ENCODE results near the gene STXBP2. TPM values are rescaled to one million over a fixed set of nuclear protein-coding genes. Genes with fewer than 3 reads are reported as not detected.

STXBP2 gene
- total RNA-seq, 1 donor = 9.9 TPM

- no peak for TF ChIP-seq CTCF (IDR thresholded peaks at IDR 0.05; ENCODE audit: insufficient read depth, low read depth, low read length)
- no peak for DNase-seq (ENCODE audit: low read depth)
- no peak overlapping the region for H3K4me3 ChIP-seq (ENCODE audit: low read depth, low read length)
Observed at GRCh38 chr19:7687177-7687576, 50.3 kb downstream of the STXBP2 start.

DNA sequence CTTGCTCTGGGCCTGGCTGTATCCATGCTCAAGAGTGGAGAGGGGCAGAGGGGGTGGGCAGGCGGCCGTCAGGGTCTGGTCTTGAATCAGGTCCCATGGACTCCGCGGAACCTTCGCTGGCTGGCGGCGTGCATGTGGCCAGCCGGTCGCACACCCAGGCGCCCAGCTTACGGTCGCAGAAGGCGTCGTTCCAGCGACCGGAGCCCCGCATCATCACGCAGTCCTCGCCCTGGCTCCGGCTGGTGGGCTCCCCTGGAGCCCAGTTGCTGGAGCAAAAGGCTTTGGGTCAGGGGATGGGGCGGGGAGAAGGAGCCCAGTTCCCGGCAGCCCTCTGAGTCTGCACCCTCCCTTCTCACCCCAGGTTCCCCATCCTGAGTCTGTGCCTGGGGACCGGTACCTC is 52.3 kb downstream of the STXBP2 start:
- no peak for TF ChIP-seq CTCF (IDR thresholded peaks at IDR 0.05; ENCODE audit: insufficient read depth, low read depth, low read length)
- DNase-seq (ENCODE audit: low read depth) = no peak
- H3K4me3 ChIP-seq (ENCODE audit: low read depth, low read length) = no peak overlapping the region

DNA sequence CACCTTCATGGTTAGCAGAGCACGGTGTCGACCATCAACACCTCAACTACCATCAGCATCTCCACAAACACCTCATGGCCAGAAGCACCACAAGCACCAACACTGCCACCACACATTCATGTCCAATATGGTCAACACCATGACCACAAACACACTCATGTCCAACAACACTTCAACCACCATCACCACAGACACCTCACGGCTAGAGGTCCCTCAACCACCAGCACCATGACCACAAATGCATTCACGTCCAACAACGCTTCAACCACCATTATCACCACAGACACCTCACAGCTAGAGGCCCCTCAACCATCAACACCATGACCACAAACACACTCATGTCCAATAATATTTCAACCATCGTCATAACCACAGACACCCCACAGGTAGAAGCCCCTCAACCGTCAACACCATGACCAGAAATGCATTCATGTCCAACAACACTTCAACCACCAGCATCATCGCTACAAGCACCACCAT is 53.9 kb downstream of the STXBP2 start:
- TF ChIP-seq CTCF (IDR thresholded peaks at IDR 0.05; ENCODE audit: insufficient read depth, low read depth, low read length) = no peak
- no peak overlapping the region for H3K4me3 ChIP-seq (ENCODE audit: low read depth, low read length)
- no peak for DNase-seq (ENCODE audit: low read depth)

DNA sequence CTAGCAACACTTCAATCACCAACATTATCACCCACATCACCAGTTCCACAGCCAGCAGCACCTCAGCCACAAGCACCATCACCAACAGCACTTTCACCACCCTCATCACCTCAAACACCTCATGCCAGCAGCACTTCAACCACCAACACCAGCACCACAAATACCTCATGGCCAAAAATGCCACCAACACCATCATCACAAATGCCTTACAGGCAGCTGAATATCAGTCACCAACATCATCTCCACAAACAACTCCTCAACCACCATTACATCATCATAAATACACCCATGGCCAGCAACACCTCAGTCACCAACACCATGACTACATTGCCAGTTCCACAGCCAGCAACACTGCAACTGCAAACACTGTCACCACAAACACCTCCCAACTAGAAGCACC is 54.6 kb downstream of the STXBP2 start:
- H3K4me3 ChIP-seq (ENCODE audit: low read depth, low read length) = no peak overlapping the region
- no peak for DNase-seq (ENCODE audit: low read depth)
- no peak for TF ChIP-seq CTCF (IDR thresholded peaks at IDR 0.05; ENCODE audit: insufficient read depth, low read depth, low read length)

DNA sequence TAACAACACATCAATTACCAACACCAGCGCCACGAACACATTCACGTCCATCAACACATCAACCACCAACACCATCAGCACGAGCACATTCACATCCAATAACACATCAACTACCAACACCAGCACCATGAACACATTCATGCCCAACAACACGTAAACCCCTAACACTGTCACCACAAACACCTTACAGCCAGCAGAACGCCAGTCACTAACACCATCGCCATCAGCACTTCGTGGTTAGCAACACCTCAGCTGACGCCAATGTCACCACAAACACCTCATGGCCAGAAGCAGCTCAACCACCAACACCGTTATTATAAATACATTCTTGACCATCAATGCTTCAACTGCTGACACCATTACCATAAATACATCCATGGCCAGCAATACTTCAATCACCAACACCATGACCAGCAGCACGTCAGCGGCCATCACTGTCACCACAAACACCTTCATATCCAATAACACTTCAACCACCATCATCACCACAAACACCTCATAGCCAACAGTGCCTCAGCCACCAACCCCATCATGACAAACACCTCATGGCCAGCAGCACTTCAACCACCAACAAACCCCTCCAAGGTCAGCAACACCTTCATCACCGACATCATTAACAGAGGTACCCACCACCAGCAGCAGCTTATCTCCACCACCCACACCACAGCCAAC is 55.6 kb downstream of the STXBP2 start:
- no peak for TF ChIP-seq CTCF (IDR thresholded peaks at IDR 0.05; ENCODE audit: insufficient read depth, low read depth, low read length)
- H3K4me3 ChIP-seq (ENCODE audit: low read depth, low read length) = no peak overlapping the region
- DNase-seq (ENCODE audit: low read depth) = no peak

DNA sequence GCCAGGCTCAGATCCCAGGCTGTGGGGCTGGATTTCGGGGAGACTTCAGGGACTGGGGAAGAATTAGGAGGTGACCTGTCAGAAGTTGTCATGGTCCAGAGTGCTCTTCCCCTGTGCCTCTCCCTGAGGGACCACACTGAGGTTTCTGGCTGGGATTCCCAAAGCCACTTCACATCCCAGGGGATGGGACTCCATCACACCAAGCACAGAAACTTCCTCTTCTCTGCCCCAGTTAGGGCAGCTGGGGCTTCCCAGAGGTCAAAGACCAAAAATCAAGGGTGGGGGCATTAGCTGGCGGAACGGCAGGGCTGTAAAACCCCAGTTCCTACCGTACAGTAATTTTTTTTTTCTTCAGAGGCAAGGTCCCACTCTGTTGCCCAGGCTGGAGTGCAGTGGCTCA is 57.6 kb downstream of the STXBP2 start:
- TF ChIP-seq CTCF (IDR thresholded peaks at IDR 0.05; ENCODE audit: insufficient read depth, low read depth, low read length) = no peak
- H3K4me3 ChIP-seq (ENCODE audit: low read depth, low read length) = no peak overlapping the region
- DNase-seq (ENCODE audit: low read depth) = no peak

Small RNA genes within 50 kb of the gene (small RNA-seq; reads per million reads assigned to genes)
- gene MIR6792 = not detected

Other genes with a start within 250 kb of the STXBP2 start
- 2.3 and 2.6 TPM in 2 replicates for gene PEX11G, start 148.1 kb upstream of the STXBP2 start, total RNA-seq
- 13.8 and 20.9 TPM in 2 replicates for gene ZNF358, start 121.0 kb upstream of the STXBP2 start, total RNA-seq
- 5.5 and 8.6 TPM in 2 replicates for gene MCOLN1, start 114.5 kb upstream of the STXBP2 start, total RNA-seq
- gene PNPLA6, start 101.4 kb upstream of the STXBP2 start, total RNA-seq = 101 and 106 TPM in 2 replicates
- gene CAMSAP3, start 41.2 kb upstream of the STXBP2 start, total RNA-seq = not detected in 2 replicates
- gene XAB2, start 7.6 kb upstream of the STXBP2 start, total RNA-seq = 32.0 and 34.1 TPM in 2 replicates
- 10.4 and 11.9 TPM in 2 replicates for gene PET100, start 7.3 kb upstream of the STXBP2 start, total RNA-seq
- gene PCP2, start 3.4 kb upstream of the STXBP2 start, total RNA-seq = 0.43 TPM in 1 of 2 replicates, not detected in the other
- not detected in 2 replicates for gene RETN, start 31.9 kb downstream of the STXBP2 start, total RNA-seq
- not detected in 2 replicates for gene MCEMP1, start 40.0 kb downstream of the STXBP2 start, total RNA-seq
- gene TRAPPC5, start 43.7 kb downstream of the STXBP2 start, total RNA-seq = 29.0 and 29.8 TPM in 2 replicates
- gene FCER2, start 65.0 kb downstream of the STXBP2 start, total RNA-seq = not detected in 2 replicates
- not detected in 2 replicates for gene CLEC4G, start 95.0 kb downstream of the STXBP2 start, total RNA-seq
- gene CD209, start 110.4 kb downstream of the STXBP2 start, total RNA-seq = not detected in 2 replicates
- gene CLEC4M, start 126.1 kb downstream of the STXBP2 start, total RNA-seq = under 0.01 TPM in 1 of 2 replicates, not detected in the other
- gene EVI5L, start 193.1 kb downstream of the STXBP2 start, total RNA-seq = 24.8 and 25.5 TPM in 2 replicates
- gene PRR36, start 237.3 kb downstream of the STXBP2 start, total RNA-seq = under 0.01 TPM in 1 of 2 replicates, not detected in the other

Data from fibroblast of villous mesenchyme (primary cell).